ENCODE measurements around the gene ATG5. TPM values are rescaled to one million over a fixed set of nuclear protein-coding genes. Genes with fewer than 3 reads are reported as not detected.

The ATG5 gene
- total RNA-seq, 1 experiment from 2014 or later: 38.9 TPM

GRCh38 chr6:106226676-106227075 is 98.9 kb downstream of the ATG5 start:
- no peak for DNase-seq (ENCODE audit: extremely low read depth, low read depth)

- no peak for DNase-seq (ENCODE audit: extremely low read depth, low read depth)
These were observed 100.0 kb downstream of the ATG5 start for GRCh38 chr6:106225581-106225980.

DNA sequence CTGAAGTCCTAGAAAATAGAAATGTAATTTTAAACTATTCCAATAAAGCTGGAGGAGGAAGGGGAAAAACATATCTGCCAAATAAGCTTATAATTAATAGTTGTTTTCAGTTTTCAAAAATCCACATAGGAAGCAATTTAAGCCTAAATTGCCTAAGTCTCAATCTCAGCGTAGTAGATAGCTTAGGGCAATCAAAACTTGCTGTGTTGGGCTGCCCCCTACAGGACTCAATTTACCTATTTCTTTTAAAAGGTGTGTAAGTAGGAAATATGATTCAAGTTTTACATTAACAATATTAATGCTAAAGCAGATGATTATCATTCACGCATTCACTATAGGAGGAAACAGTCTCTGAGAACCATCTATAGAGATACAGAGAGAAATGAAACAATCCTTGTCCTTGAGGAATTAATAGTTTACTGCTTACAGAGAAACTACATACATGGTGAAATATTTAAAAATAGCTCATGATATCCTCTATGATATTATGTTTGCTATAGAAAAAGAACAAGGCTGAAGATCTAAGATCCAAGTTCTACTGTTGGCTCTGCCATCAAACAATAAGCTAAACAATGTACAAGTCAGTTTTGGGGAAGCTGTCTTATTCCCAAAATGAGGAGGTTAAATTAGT is 102.1 kb downstream of the ATG5 start:
- DNase-seq (ENCODE audit: extremely low read depth, low read depth): peak; percentile 64

DNA sequence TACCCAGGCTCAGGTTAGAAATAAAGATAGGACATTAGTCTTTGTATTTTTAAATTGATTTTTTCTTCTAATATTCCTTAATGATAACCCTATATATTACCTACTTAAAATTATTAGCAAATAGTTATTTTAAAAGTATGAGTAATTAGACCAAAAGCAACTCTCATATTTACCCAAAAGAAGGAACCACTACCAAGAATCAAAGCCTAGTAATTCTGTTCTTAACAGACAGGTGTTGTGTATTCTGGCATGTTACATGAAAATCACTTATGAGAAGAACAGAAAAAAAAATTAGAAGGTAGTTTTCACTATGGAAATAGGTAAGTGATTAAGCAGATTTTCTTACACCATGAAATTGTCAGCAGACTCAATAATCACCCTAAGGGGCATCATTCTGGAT is 105.1 kb downstream of the ATG5 start:
- DNase-seq (ENCODE audit: extremely low read depth, low read depth): no peak

DNA sequence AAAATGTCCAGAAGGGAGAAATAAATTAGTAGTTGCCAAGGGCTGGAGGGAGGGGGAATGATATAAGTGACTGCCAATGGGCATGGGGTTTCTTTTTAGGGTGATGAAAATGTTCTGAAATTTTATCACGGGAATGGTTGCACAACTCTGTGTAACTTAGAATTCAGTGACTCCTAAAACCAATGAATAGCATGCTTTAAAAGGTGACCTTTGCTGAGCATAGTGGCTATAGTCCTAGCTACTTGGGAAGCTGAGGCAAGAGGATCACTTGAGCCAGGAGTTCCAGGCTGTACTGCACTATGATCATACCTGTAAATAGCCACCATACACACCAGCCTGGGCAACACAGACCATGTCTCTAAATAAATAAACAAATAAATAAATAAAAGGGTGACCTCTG is 109.0 kb downstream of the ATG5 start:
- DNase-seq (ENCODE audit: extremely low read depth, low read depth): no peak

- no peak for DNase-seq (ENCODE audit: extremely low read depth, low read depth)
These were observed 110.0 kb downstream of the ATG5 start for GRCh38 chr6:106215608-106216007.

DNA sequence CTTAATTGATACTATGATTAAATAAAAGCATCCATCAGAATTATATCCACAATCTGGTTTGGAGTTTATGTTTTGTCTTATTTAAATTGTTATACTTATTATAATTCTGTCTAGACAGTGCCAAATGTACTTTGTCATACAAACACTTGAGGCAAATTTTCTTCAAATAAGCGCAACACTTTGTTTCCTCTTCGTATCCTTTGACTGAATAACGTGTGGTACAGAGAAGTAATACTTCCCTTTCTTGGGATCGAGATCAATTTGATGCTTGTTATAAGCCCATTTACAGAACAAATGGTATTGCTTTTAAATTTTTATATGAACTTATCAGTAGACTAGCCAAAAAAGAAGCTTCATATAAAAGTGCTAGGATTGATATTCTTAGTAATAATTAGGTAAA is 111.0 kb downstream of the ATG5 start:
- DNase-seq (ENCODE audit: extremely low read depth, low read depth): no peak

DNA sequence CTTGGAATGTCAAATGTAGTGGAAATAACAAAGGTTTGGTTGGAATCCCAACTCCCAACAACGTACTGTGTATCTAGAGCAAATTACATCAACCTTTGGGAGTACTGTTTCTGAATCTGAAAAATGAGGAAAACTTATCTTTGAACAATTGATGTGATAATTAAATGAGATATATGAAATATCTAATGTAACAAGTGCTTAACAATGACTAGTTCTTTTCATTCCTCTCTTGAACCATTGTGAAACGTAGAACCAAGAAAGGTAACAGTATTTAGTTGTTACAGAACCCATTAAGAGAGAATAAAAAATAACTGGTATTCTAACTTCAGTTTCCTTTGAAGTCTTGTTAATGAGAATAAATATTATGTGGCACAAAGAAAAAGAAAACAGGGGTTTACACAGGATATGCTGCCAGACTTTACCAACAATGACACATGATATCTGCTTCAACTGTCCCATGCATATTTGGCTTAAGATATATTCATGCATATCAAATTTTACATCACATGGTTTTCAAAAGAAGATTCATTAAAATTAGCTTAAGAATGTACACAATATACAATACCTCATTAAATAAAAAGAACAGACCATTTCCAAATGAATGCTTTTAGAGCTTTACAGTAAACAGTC is 111.8 kb downstream of the ATG5 start:
- DNase-seq (ENCODE audit: extremely low read depth, low read depth): no peak

GRCh38 chr6:106212576-106212975 is 113.0 kb downstream of the ATG5 start:
- no peak for DNase-seq (ENCODE audit: extremely low read depth, low read depth)

DNA sequence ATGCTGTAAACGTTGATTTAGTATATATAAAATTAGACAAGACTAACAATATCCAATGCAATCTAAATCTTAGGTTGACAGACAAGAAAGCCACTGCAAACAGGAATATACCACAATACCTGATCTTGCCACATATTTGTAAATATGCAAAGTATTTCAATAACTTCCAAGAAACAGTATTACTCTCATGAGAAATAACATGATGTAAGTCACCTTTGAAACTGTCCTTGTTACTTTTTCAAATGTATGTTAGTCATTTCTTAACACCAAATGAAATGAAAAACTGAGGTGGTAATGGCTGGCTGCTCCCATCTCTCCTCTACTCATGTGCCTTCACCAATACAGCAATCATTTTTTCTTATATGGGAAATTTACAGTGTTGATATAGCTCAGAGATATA is 118.7 kb downstream of the ATG5 start:
- DNase-seq (ENCODE audit: extremely low read depth, low read depth): no peak

DNA sequence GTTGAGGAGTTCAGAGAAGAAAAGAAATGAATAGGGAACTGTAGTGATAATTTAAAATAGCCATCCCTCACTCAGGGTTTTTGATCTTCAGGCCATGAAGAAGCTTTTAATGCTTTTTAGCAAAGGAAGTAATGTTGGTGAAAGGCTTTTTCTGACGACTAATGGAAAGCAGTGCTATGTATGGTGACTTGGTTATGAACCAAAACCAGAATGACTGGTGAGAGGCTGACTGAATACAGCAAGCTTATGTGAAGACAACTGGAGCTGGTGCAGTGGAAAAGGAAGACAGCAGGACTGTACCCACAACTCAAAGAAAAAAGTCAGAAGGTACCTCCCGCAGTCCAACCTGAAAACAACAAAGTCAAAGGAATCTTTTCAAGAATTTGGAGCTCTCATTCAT is 120.6 kb downstream of the ATG5 start:
- DNase-seq (ENCODE audit: extremely low read depth, low read depth): no peak

DNA sequence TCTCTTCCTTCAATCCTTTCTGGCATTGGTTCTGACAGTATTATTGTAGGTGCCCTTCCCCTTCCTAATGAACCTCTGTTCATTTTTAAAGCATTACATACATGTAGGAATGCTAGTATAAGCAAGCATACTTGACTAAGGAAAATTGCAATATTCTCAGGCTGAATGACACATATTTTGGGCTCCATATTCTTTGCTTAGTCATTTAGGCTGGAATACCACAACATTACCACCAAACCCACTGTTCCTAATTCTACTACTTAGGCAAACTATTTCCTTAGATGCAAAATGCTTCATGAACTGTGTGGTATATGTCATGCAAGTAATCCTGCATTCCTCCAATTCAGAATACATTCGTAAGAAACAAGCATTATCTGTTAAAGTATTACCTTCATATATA is 125.6 kb downstream of the ATG5 start:
- DNase-seq (ENCODE audit: extremely low read depth, low read depth): no peak

GRCh38 chr6:106199331-106199730 is 126.2 kb downstream of the ATG5 start:
- DNase-seq (ENCODE audit: extremely low read depth, low read depth): no peak

GRCh38 chr6:106197441-106197840 is 128.1 kb downstream of the ATG5 start:
- DNase-seq (ENCODE audit: extremely low read depth, low read depth): no peak

- DNase-seq (ENCODE audit: extremely low read depth, low read depth): no peak
These were observed 130.3 kb downstream of the ATG5 start for GRCh38 chr6:106194949-106195921.

DNA sequence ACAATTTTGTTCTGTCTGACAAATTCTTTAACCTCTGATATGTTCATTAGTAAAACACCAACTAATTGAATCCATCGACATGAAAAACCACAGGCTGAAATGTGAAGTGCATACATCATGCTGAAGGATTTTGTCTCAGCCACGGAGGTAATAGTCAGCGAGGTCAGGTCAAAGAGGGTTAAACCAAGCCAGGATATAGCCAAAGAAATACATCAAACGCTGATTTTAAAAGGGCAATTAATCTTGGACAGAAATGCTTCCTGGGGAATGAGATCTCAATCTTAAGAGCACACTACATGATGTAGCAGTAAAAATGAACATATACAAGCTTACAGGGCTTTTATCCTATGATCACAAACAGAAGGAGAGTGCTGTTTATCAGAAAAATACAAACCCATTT is 132.7 kb downstream of the ATG5 start:
- DNase-seq (ENCODE audit: extremely low read depth, low read depth): no peak

DNA sequence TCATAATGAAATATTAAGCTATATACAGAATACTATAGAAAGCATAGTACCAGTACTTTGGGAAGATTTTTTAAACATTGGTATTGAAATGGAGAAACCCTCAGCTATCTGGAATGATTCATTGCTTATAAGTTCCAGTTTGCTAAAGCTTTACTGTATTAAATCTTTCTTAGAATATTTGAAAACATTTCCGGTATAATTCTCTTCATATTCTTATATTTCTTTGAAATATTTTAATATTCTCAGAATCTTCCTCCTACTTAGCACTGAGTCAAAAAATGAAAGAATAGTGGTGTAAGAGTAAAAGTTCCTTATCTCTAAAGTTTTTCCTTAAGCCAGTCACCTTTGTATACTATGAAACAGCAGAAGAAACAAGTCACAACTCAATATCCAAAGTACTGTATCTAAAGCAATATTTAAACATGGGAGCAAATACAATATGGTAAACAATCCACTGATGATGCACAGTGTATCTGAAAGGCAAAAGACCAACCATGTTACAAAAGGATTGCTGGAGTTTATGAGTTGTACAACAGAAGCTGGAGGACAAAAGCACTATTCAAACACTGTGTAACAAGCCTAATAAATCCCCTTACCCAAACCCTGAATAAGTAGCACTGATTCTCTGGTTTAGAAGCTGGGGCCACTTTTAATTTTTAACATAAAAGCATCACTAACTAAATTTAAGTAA is 137.3 kb downstream of the ATG5 start:
- DNase-seq (ENCODE audit: extremely low read depth, low read depth): no peak

DNA sequence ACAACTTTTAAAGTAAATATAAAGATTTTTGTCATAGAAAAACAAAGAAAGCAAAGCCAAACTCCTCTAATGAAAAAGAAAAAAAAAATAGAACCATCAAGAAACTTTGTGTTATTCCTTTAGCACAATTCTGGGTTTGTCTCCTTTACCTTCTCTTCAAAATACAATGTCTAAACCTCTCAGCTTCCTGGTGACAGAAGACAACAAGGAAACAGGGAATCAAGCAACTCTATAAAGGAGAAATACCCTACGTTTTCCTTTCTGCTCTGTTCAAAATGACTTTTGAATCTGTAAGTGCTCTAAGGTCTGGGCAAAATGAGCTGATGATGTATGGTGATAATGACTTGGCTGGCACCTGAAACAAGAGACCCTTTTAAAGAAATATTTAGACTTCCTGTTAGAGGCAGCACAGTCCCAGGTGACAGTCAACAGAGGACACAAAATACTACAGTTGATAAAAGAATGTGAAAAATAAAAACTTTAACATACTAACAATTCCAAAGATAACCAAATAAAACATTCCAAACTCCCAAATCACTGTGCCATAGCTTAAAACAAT is 138.1 kb downstream of the ATG5 start:
- DNase-seq (ENCODE audit: extremely low read depth, low read depth): no peak

GRCh38 chr6:106186714-106187113 is 138.8 kb downstream of the ATG5 start:
- no peak for DNase-seq (ENCODE audit: extremely low read depth, low read depth)

DNA sequence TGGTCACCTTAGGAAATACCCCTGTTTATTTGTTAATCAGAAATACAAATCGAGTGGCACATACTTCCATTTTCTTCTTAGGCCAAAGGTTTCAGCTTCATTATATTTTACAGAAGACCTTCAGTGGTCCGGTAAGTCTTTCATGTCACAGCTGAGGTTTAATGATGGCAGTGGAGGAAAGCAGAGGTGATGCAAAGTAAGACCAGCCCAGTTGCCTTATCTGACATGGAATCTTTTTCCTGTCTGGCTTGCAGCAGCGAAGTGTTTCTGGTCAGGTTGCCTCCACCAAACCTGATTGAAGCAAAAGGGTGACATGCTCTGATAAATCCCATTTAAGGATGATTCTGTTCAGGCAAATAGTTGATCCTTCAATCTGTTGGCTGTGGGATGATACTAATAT is 139.4 kb downstream of the ATG5 start:
- no peak for DNase-seq (ENCODE audit: extremely low read depth, low read depth)

GRCh38 chr6:106185615-106186014 is 139.9 kb downstream of the ATG5 start:
- no peak for DNase-seq (ENCODE audit: extremely low read depth, low read depth)

Measured in NCI-H460 (cell line).